ENCODE results near the gene RNASEH1. TPM values are rescaled to one million over a fixed set of nuclear protein-coding genes. Genes with fewer than 3 reads are reported as not detected.

Gene RNASEH1
- total RNA-seq, 2 experiments from 2014 or later = 26.3 to 32.9 TPM

DNA sequence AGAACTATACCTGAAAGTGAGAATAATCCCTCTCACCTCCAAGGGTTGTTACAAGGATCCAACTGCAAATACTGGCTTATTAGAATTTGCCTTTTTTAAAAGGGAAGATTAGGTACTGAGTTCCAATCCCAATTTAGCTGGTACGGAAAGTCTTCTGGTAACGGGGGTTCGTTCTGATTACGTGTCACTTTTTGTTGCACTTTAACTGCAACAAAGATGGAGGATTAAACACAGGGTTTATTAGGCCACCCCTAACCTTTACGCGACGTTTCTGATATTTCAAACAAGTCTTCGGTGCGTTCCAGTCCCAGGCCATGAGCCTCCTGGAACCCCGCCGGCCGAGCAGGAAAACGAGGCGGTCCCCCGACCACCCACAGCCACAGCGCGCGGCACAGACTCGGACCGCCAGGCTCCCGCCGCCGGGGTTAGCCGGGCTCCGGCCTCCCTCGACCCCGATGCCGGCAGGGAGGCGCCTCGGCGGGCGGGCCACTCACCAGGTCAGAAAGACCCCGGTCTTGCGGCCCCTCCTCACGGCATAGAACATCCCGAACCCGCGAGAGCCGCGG, 411 bp downstream of the RNASEH1 start:
- Mint-ChIP-seq H3K4me3 (peak overlapping the region; percentile 91), H3K27me3 (no peaks in the 10 kb centered on the region), H3K27ac (peak overlapping the region; percentile 96), H3K9me3 (ENCODE audit: low read depth) (no peaks in the 10 kb centered on the region), H3K36me3 (peaks cover 35% of the 10 kb centered on the region), H3K4me1 (peaks cover 49% of the 10 kb centered on the region)
- CTCF ChIA-PET = interaction anchor here (0.7 to 3.1 kb wide), 8 partner anchors 16 to 485 kb away, joined by 3 to 13 read pairs (median 6); partner anchors contain the start of genes ADI1, EIPR1 and RPS7
- DNase-seq (no peak), ATAC-seq (peak; percentile 40)

DNA sequence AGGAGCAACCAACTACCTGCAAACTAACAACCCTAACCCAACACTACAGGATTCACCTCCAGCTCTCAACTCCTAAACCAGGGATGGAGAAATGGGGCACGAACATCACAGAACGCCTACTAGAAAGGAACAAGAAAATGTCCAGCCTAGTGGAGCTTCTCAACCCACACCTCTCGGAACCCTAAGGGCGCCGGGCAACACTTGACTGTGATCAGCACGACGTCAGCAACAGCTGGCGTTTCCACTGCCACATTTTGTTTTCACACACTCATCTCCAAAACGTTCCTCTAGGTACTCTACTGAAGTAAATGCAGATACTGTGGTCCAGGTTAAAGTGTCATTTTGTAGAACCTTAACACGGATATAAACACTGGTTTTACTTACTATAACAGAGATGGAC, 4.2 kb downstream of the RNASEH1 start:
- CTCF ChIA-PET = no interaction called here
- peaks cover 56% of the 10 kb centered on the region for H3K36me3 Mint-ChIP-seq
- no peak overlapping the region for H3K4me3 Mint-ChIP-seq
- ATAC-seq = no peak
- H3K4me1 Mint-ChIP-seq = peaks cover 34% of the 10 kb centered on the region
- H3K27ac Mint-ChIP-seq = no peak overlapping the region
- no peak for DNase-seq
- H3K27me3 Mint-ChIP-seq = no peaks in the 10 kb centered on the region
- H3K9me3 Mint-ChIP-seq (ENCODE audit: low read depth) = no peaks in the 10 kb centered on the region

GRCh38 chr2:3547915-3548314, 10.2 kb downstream of the RNASEH1 start:
- ATAC-seq (no peak), DNase-seq (no peak)
- H3K27ac Mint-ChIP-seq = peak overlapping the region; percentile 8
- CTCF ChIA-PET = interaction anchor here (0.6 kb wide), 1 partner anchor 11 kb away, joined by 3 read pairs; no protein-coding TSS in a partner anchor
- H3K27me3 Mint-ChIP-seq = no peaks in the 10 kb centered on the region
- no peaks in the 10 kb centered on the region for H3K4me1 Mint-ChIP-seq
- H3K36me3 Mint-ChIP-seq = peaks cover 67% of the 10 kb centered on the region
- no peaks in the 10 kb centered on the region for H3K9me3 Mint-ChIP-seq (ENCODE audit: low read depth)
- no peak overlapping the region for H3K4me3 Mint-ChIP-seq

- no peaks in the 10 kb centered on the region for H3K27me3 Mint-ChIP-seq
- H3K4me3 Mint-ChIP-seq = no peak overlapping the region
- H3K9me3 Mint-ChIP-seq (ENCODE audit: low read depth) = no peaks in the 10 kb centered on the region
- H3K27ac Mint-ChIP-seq = no peak overlapping the region
- no peaks in the 10 kb centered on the region for H3K4me1 Mint-ChIP-seq
- CTCF ChIA-PET = no interaction called here
- H3K36me3 Mint-ChIP-seq = peaks cover 68% of the 10 kb centered on the region
- no peak for ATAC-seq
- no peak for DNase-seq
These were observed 12.2 kb downstream of the RNASEH1 start for GRCh38 chr2:3545788-3546478.

GRCh38 chr2:3543023-3543683, 15.0 kb downstream of the RNASEH1 start:
- H3K27me3 Mint-ChIP-seq = no peaks in the 10 kb centered on the region
- CTCF ChIA-PET = no interaction called here
- ATAC-seq = no peak
- H3K9me3 Mint-ChIP-seq (ENCODE audit: low read depth) = no peaks in the 10 kb centered on the region
- H3K36me3 Mint-ChIP-seq = peaks cover 51% of the 10 kb centered on the region
- H3K4me3 Mint-ChIP-seq = no peak overlapping the region
- H3K4me1 Mint-ChIP-seq = no peaks in the 10 kb centered on the region
- H3K27ac Mint-ChIP-seq = no peak overlapping the region
- DNase-seq = no peak

DNA sequence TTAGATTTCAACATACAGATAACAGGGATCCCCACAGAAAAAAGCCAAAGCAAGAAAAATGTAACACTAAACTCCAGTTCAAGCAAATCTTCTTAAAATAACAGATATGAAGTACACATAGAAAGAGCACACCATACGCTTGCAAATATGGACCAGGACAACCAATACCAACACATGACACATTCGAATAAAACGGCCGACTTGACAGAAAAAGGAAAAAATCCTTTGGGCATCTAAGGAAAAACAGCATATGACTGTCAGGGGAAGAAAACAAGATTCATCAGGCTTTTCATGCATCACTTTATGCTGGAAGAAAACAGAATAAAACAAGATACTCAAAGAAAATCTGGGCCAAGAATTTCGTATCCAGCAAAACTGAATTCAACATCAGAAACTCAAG, 16.0 kb downstream of the RNASEH1 start:
- no peak overlapping the region for H3K27ac Mint-ChIP-seq
- no peak overlapping the region for H3K4me3 Mint-ChIP-seq
- DNase-seq = no peak
- no peaks in the 10 kb centered on the region for H3K4me1 Mint-ChIP-seq
- H3K36me3 Mint-ChIP-seq = peaks cover 46% of the 10 kb centered on the region
- CTCF ChIA-PET = no interaction called here
- no peaks in the 10 kb centered on the region for H3K27me3 Mint-ChIP-seq
- H3K9me3 Mint-ChIP-seq (ENCODE audit: low read depth) = no peaks in the 10 kb centered on the region
- no peak for ATAC-seq

GRCh38 chr2:3539836-3540235, 18.3 kb downstream of the RNASEH1 start:
- H3K36me3 Mint-ChIP-seq = peaks cover 34% of the 10 kb centered on the region
- CTCF ChIA-PET = interaction anchor here (1.2 kb wide), 1 partner anchor 20 kb away, joined by 4 read pairs; the partner anchor contains the start of gene ADI1
- DNase-seq (no peak), ATAC-seq (no peak)
- no peak overlapping the region for H3K27ac Mint-ChIP-seq
- no peaks in the 10 kb centered on the region for H3K27me3 Mint-ChIP-seq
- peaks cover 8% of the 10 kb centered on the region for H3K4me1 Mint-ChIP-seq
- no peaks in the 10 kb centered on the region for H3K9me3 Mint-ChIP-seq (ENCODE audit: low read depth)
- H3K4me3 Mint-ChIP-seq = no peak overlapping the region

- DNase-seq = peak; percentile 52
- H3K4me3 Mint-ChIP-seq = peak overlapping the region; percentile 73
- CTCF ChIA-PET = interaction anchor here (0.6 to 1.0 kb wide), 2 partner anchors 11 to 115 kb away, joined by 3 read pairs; no protein-coding TSS in a partner anchor
These were observed 21.2 kb downstream of the RNASEH1 start for GRCh38 chr2:3536682-3537632.

DNA sequence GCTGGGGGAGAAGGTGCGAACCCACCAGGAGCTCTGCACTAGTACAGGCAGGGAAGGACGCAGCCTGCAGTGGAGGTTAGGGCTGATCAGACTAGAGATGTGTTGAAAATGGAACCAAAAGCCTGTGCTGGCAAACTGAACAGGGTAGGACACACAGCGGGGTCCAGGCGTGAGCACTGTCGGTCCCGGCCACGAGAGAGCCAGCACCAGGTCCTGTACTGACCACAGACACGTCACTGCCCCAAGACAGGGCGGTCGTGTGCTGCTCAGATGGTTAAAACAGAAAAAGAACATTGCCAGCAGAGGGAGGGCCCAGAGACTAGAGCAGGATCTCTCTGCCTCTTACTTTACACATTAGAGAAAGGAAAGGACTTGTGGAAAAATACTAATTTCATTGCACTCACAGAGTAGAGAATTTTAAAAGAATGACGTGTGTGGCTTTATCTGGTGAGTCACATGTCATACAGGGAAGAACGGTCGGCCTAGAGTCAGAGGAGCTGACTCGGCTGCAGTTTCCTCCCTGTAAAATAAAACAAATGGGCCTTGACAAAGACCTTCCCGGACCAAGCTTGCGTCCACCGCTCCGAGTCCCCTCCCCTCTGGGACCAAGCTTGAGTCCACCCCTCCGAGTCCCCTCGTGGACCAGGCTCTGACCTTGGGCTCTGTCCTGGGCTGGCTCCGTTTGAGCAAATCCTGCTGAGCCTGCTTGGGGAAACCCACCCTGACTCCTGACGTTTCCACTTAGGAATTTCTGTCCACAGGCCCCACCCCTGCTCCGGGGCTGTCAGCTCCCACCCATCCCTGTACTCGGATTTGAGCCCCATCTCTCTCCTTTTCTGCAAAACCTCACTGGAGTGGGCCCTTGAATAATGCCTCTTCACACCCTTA, 22.1 kb downstream of the RNASEH1 start:
- H3K36me3 Mint-ChIP-seq = peaks cover 12% of the 10 kb centered on the region
- DNase-seq (no peak), ATAC-seq (peak; percentile 71)
- H3K27me3 Mint-ChIP-seq = no peaks in the 10 kb centered on the region
- H3K27ac Mint-ChIP-seq = peak overlapping the region; percentile 79
- peak overlapping the region; percentile 73 for H3K4me3 Mint-ChIP-seq
- CTCF ChIA-PET = interaction anchor here (0.6 to 1.0 kb wide), 2 partner anchors 12 to 116 kb away, joined by 3 read pairs; no protein-coding TSS in a partner anchor
- H3K9me3 Mint-ChIP-seq (ENCODE audit: low read depth) = no peaks in the 10 kb centered on the region
- peaks cover 8% of the 10 kb centered on the region for H3K4me1 Mint-ChIP-seq

More at GRCh38 chr2:3536682-3537632, 21.2 kb downstream of the RNASEH1 start:
- ATAC-seq = peak; percentile 77
- Mint-ChIP-seq H3K36me3 (peaks cover 19% of the 10 kb centered on the region), H3K27ac (peak overlapping the region; percentile 79), H3K27me3 (no peaks in the 10 kb centered on the region), H3K9me3 (ENCODE audit: low read depth) (no peaks in the 10 kb centered on the region), H3K4me1 (peaks cover 8% of the 10 kb centered on the region)

DNA sequence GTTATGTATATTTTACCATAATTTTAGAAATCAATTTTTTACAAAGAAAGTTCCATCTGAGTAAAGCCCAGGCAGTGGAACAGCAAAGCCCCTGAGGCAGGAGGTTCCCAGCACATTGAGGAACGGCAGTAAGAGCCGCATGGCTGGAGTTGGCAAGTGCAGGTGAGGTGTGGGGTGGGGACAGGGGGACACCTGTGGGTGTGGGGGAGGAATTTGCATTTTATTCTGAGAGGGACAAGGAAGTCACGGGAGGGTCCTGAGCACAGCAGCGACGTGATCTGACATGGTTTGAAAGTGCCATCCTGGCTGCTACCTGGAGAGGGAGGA, 22.7 kb downstream of the RNASEH1 start:
- Mint-ChIP-seq H3K4me1 (peaks cover 8% of the 10 kb centered on the region), H3K4me3 (peak overlapping the region; percentile 73), H3K27me3 (no peaks in the 10 kb centered on the region), H3K9me3 (ENCODE audit: low read depth) (no peaks in the 10 kb centered on the region), H3K27ac (peak overlapping the region; percentile 79), H3K36me3 (peaks cover 12% of the 10 kb centered on the region)
- CTCF ChIA-PET = interaction anchor here (1.0 kb wide), 1 partner anchor 117 kb away, joined by 3 read pairs; no protein-coding TSS in a partner anchor
- ATAC-seq = no peak
- no peak for DNase-seq

- DNase-seq = no peak
- Mint-ChIP-seq H3K27ac (no peak overlapping the region), H3K9me3 (ENCODE audit: low read depth) (no peaks in the 10 kb centered on the region), H3K4me3 (no peak overlapping the region), H3K27me3 (no peaks in the 10 kb centered on the region), H3K4me1 (peaks cover 8% of the 10 kb centered on the region), H3K36me3 (peaks cover 6% of the 10 kb centered on the region)
- CTCF ChIA-PET = no interaction called here
- no peak for ATAC-seq
These were observed 23.8 kb downstream of the RNASEH1 start for GRCh38 chr2:3534251-3534814.

GRCh38 chr2:3533836-3534235, 24.3 kb downstream of the RNASEH1 start:
- Mint-ChIP-seq H3K4me1 (peaks cover 8% of the 10 kb centered on the region), H3K4me3 (no peak overlapping the region), H3K36me3 (peaks cover 6% of the 10 kb centered on the region), H3K27ac (no peak overlapping the region), H3K9me3 (ENCODE audit: low read depth) (no peaks in the 10 kb centered on the region), H3K27me3 (no peaks in the 10 kb centered on the region)
- ATAC-seq = no peak
- CTCF ChIA-PET = no interaction called here
- DNase-seq = no peak

Data from activated CD8-positive, alpha-beta memory T cell treated with anti-CD3 and anti-CD28 coated beads, Interleukin-2, amount 10 ng/mL, durations not matched to agents 7 days and 5 days (primary cell).